ENCODE data around the gene GAS5.

- TF ChIP-seq, protein P1, sequence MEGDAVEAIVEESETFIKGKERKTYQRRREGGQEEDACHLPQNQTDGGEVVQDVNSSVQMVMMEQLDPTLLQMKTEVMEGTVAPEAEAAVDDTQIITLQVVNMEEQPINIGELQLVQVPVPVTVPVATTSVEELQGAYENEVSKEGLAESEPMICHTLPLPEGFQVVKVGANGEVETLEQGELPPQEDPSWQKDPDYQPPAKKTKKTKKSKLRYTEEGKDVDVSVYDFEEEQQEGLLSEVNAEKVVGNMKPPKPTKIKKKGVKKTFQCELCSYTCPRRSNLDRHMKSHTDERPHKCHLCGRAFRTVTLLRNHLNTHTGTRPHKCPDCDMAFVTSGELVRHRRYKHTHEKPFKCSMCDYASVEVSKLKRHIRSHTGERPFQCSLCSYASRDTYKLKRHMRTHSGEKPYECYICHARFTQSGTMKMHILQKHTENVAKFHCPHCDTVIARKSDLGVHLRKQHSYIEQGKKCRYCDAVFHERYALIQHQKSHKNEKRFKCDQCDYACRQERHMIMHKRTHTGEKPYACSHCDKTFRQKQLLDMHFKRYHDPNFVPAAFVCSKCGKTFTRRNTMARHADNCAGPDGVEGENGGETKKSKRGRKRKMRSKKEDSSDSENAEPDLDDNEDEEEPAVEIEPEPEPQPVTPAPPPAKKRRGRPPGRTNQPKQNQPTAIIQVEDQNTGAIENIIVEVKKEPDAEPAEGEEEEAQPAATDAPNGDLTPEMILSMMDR (IDR thresholded peaks at IDR 0.05): no peak
- TF ChIP-seq POLR2A (IDR thresholded peaks at IDR 0.05): no peak
These were observed 10.5 kb upstream of the GAS5 start for GRCh38 chr1:173878251-173878650.

Data from Peyer's patch (tissue), 4 donors.